H1 (cell line): ENCODE data around the gene AP2A1. TPM values are rescaled to one million over a fixed set of nuclear protein-coding genes. Genes with fewer than 3 reads are reported as not detected.

Experiments
- CTCF ChIA-PET: fragments of 300-600 bp; sonication (Branson Sonifier 250); formaldehyde crosslinking; loops from one replicate; lab custom pipeline; 2021; ENCODE audit not compliant: partially characterized antibody; lab: Charles Lee
- POLR2A ChIA-PET: fragments of 300-600 bp; sonication (Branson Sonifier 250); formaldehyde crosslinking; loops from one replicate; lab custom pipeline; 2021; ENCODE audit warnings: inconsistent platforms; ENCODE audit not compliant: partially characterized antibody; lab: Charles Lee
- DNase-seq, 2 experiments: peaks; one replicate each; pipeline versions ENCODE4 v3.0.0 to v3.0.0-alpha.2; 2010 to 2022; ENCODE audit warnings: low spot score in 2 of 2, low read depth in 1 of 2, mixed read lengths in 1 of 2
- FAIRE-seq: peaks from 2 replicates; lab custom pipeline; 2011; peaks lifted over from hg19 to GRCh38; lab: Jason Lieb, UNC
- H2AFZ ChIP-seq: 2 replicates; pipeline ENCODE4 v1.8.1; 2012; ENCODE audit warnings: low read length, inconsistent platforms
- H2AK5ac ChIP-seq: 2 replicates; pipeline ENCODE4 v1.6.1; 2013; ENCODE audit warnings: low read depth, low read length
- H2BK120ac ChIP-seq: replicated peaks from 2 replicates; pipeline ENCODE3; 2013; ENCODE audit warnings: low read depth, low read length, inconsistent platforms
- H2BK12ac ChIP-seq: 2 replicates; pipeline ENCODE4 v1.6.1; 2013; ENCODE audit warnings: low read depth, low read length
- H2BK15ac ChIP-seq: 2 replicates; pipeline ENCODE4 v1.6.1; 2013; ENCODE audit warnings: low read length
- H2BK20ac ChIP-seq: 2 replicates; pipeline ENCODE4 v1.6.1; 2013; ENCODE audit warnings: low read length
- H2BK5ac ChIP-seq: 2 replicates; pipeline ENCODE4 v1.6.1; 2013; ENCODE audit warnings: low read depth, low read length
- H3K14ac ChIP-seq: 2 replicates; pipeline ENCODE4 v1.6.1; 2013; ENCODE audit warnings: inconsistent platforms; ENCODE audit not compliant: insufficient read length
- H3K18ac ChIP-seq: 2 replicates; pipeline ENCODE4 v1.6.1; 2013; ENCODE audit warnings: low read length; ENCODE audit errors: extremely low read depth
- H3K23ac ChIP-seq: 2 replicates; pipeline ENCODE4 v1.6.1; 2013; ENCODE audit warnings: inconsistent platforms; ENCODE audit not compliant: insufficient read length
- H3K23me2 ChIP-seq: 2 replicates; pipeline ENCODE4 v1.6.1; 2013; ENCODE audit warnings: low read depth, low read length
- H3K27ac ChIP-seq: 2 replicates; pipeline ENCODE4 v1.6.1; 2011; ENCODE audit warnings: low read depth, low read length, inconsistent platforms
- H3K27me3 ChIP-seq, 4 experiments: replicated peaks in 1 of 4; 1 replicate in 1 of 4; 2 replicates in 3 of 4; pipeline versions ENCODE4 v1.6.1 to v1.8.1; 2011 to 2013; ENCODE audit warnings: low read length in 3 of 4, mild to moderate bottlenecking in 3 of 4, inconsistent platforms in 2 of 4, mixed read lengths in 2 of 4, moderate library complexity in 1 of 4; ENCODE audit not compliant: control insufficient read depth in 3 of 4, insufficient read depth in 3 of 4; ENCODE audit errors: extremely low read depth in 1 of 4
- H3K36me3 ChIP-seq, 4 experiments: 2 replicates each; pipeline versions ENCODE4 v1.6.1 to v1.8.1; 2011 to 2013; ENCODE audit warnings: mild to moderate bottlenecking in 4 of 4, low read length in 3 of 4, moderate library complexity in 2 of 4, control low read depth in 1 of 4, inconsistent platforms in 1 of 4; ENCODE audit not compliant: insufficient read depth in 4 of 4, control insufficient read depth in 2 of 4
- H3K4ac ChIP-seq: replicated peaks from 2 replicates; pipeline ENCODE3; 2013; ENCODE audit warnings: low read length, low read depth, mixed read lengths, inconsistent platforms; ENCODE audit not compliant: insufficient read length
- H3K4me1 ChIP-seq, 4 experiments: replicated peaks in 1 of 4; 1 replicate in 1 of 4; 2 replicates in 3 of 4; pipeline versions ENCODE4 v1.6.1 to v1.8.1; 2011 to 2013; ENCODE audit warnings: low read length in 3 of 4, inconsistent platforms in 2 of 4, mixed read lengths in 1 of 4; ENCODE audit not compliant: insufficient read depth in 4 of 4, control insufficient read depth in 3 of 4
- H3K4me2 ChIP-seq, 2 experiments: 2 replicates each; pipeline versions ENCODE4 v1.6.1 to v1.8.1; 2011 to 2013; ENCODE audit warnings: low read depth in 2 of 2, low read length in 2 of 2, control low read depth in 1 of 2, inconsistent platforms in 1 of 2, mild to moderate bottlenecking in 1 of 2; ENCODE audit not compliant: insufficient read depth in 1 of 2
- H3K4me3 ChIP-seq, 4 experiments: fragments of 200-600, 300-600 bp in 1 of 4; sonication (generic), shearing (Covaris generic), sonication (Bioruptor Twin) in 1 of 4; 2 replicates each; pipeline versions ENCODE4 v1.5.1 to v1.8.1; 2011 to 2016; ENCODE audit warnings: low read length in 4 of 4, low read depth in 3 of 4, control low read depth in 2 of 4, inconsistent platforms in 2 of 4, mild to moderate bottlenecking in 2 of 4, mixed read lengths in 1 of 4, moderate library complexity in 1 of 4; ENCODE audit not compliant: insufficient read depth in 2 of 4; ENCODE audit errors: extremely low read depth in 1 of 4
- H3K56ac ChIP-seq: replicated peaks from 2 replicates; pipeline ENCODE3; 2013; ENCODE audit warnings: low read depth, mild to moderate bottlenecking, mixed read lengths, low read length, inconsistent platforms; ENCODE audit not compliant: insufficient read length
- H3K79me1 ChIP-seq: 2 replicates; pipeline ENCODE4 v1.6.1; 2013; ENCODE audit warnings: low read depth, low read length, control low read depth
- H3K79me2 ChIP-seq, 2 experiments: 2 replicates each; pipeline versions ENCODE4 v1.6.1 to v1.8.1; 2012 to 2013; ENCODE audit warnings: low read length in 2 of 2, mild to moderate bottlenecking in 2 of 2, inconsistent platforms in 1 of 2; ENCODE audit not compliant: insufficient read depth in 2 of 2, control insufficient read depth in 1 of 2
- H3K9ac ChIP-seq, 4 experiments: replicated peaks in 1 of 4; 1 replicate in 1 of 4; 2 replicates in 3 of 4; pipeline versions ENCODE4 v1.6.1 to v1.8.1; 2011 to 2013; ENCODE audit warnings: low read depth in 3 of 4, low read length in 3 of 4, control low read depth in 2 of 4, mild to moderate bottlenecking in 2 of 4, moderate library complexity in 2 of 4, inconsistent platforms in 1 of 4; ENCODE audit errors: extremely low read depth in 1 of 4
- H3K9me3 ChIP-seq, 2 experiments: 2 replicates each; pipeline versions ENCODE4 v1.6.1 to v1.8.1; 2012 to 2013; ENCODE audit warnings: mild to moderate bottlenecking in 2 of 2, moderate library complexity in 2 of 2, control low read depth in 1 of 2, inconsistent platforms in 1 of 2, low read depth in 1 of 2, low read length in 1 of 2, mixed read lengths in 1 of 2; ENCODE audit not compliant: insufficient read depth in 2 of 2
- H4K20me1 ChIP-seq, 2 experiments: replicated peaks in 1 of 2; 2 replicates each; pipeline versions ENCODE3 to v1.8.1; 2011 to 2013; ENCODE audit warnings: inconsistent platforms in 2 of 2, low read length in 2 of 2, mild to moderate bottlenecking in 1 of 2; ENCODE audit not compliant: insufficient read depth in 2 of 2, control insufficient read depth in 1 of 2
- H4K5ac ChIP-seq: 2 replicates; pipeline ENCODE4 v1.6.1; 2013; ENCODE audit warnings: low read length, low read depth, mixed read lengths, inconsistent platforms; ENCODE audit not compliant: insufficient read length
- H4K8ac ChIP-seq: 2 replicates; pipeline ENCODE4 v1.8.0; 2013; ENCODE audit warnings: mild to moderate bottlenecking, moderate library complexity, low read length, inconsistent platforms; ENCODE audit not compliant: insufficient read depth; ENCODE audit errors: extremely low read depth
- H4K91ac ChIP-seq: replicated peaks from 2 replicates; pipeline ENCODE3; 2013; ENCODE audit warnings: low read length, mixed read lengths, inconsistent platforms; ENCODE audit not compliant: insufficient read length
- BRCA1 ChIP-seq: IDR thresholded peaks from 2 replicates; pipeline ENCODE4 v1.6.1; 2012; ENCODE audit warnings: low read depth, low read length, improper control_type of control experiment
- CBX5 ChIP-seq: fragments of 300-800, 300-1000 bp; sonication (generic); IDR thresholded peaks from 2 replicates; pipeline ENCODE4 v1.7.1; 2016; ENCODE audit warnings: antibody characterized with exemption, low read length, low read depth
- HDAC2 ChIP-seq, 2 experiments: fragments of 300-600 bp in 1 of 2; sonication (generic) in 1 of 2; IDR thresholded peaks; 2 replicates each; pipeline ENCODE4 v1.6.1; 2011 to 2012; ENCODE audit warnings: low read depth in 2 of 2, low read length in 2 of 2, mild to moderate bottlenecking in 2 of 2, moderate library complexity in 2 of 2, borderline replicate concordance in 1 of 2, inconsistent platforms in 1 of 2
- KDM1A ChIP-seq: fragments of 200-600, 300-600 bp; sonication (generic); IDR thresholded peaks from 2 replicates; pipeline ENCODE4 v1.7.1; 2016; ENCODE audit warnings: mild to moderate bottlenecking, low read length, borderline replicate concordance
- RAD21 ChIP-seq, 2 experiments: IDR thresholded peaks in 1 of 2; conservative IDR thresholded peaks in 1 of 2; 2 replicates each; pipeline ENCODE4 v1.6.1; 2011; ENCODE audit warnings: low read depth in 2 of 2, low read length in 2 of 2, improper control_type of control experiment in 1 of 2, inconsistent platforms in 1 of 2, mild to moderate bottlenecking in 1 of 2, moderate library complexity in 1 of 2
- SIX5 ChIP-seq: IDR thresholded peaks from 2 replicates; pipeline ENCODE4 v1.6.1; 2011; ENCODE audit warnings: mild to moderate bottlenecking, low read depth, low read length
- WGBS, 2 experiments: shearing (Covaris generic) in 1 of 2; methylation state at CpG; one replicate each; pipeline versions ENCODE4 v1.1.6 to v1.1.7; 2013 to 2015; ENCODE audit warnings: low lambda C conversion rate in 2 of 2, mixed read lengths in 2 of 2, inconsistent platforms in 1 of 2, low coverage in 1 of 2, missing lambda C conversion rate in 1 of 2; ENCODE audit not compliant: insufficient replicate concordance in 2 of 2, insufficient coverage in 1 of 2, insufficient read length in 1 of 2; ENCODE audit errors: extremely low coverage in 1 of 2, missing lambda C conversion rate in 1 of 2; 5-methylcytosine and 5-hydroxymethylcytosine counted together
- polyA plus RNA-seq, 7 experiments: library from polyadenylated mRNA; depleted of rRNA in 3 of 7; stranded (reverse) in 5 of 7; unstranded in 2 of 7; fragments of >200 nt in 5 of 7; fragments of 200-250 nt in 2 of 7; gene quantifications; 1 replicate in 5 of 7; 2 replicates in 1 of 7; 4 replicates in 1 of 7; pipeline versions ENCODE4 v1.2.1 to v1.2.3, GENCODE V29; 2011 to 2013; ENCODE audit warnings: missing spikeins in 2 of 7, mixed read lengths in 2 of 7
- total RNA-seq: library from RNA; stranded (reverse); fragmentation: NEBNext Ultra II Directional; extraction: Animal tissue kit (Norgen Biotek cat#: 25700); gene quantifications from 2 replicates; pipeline ENCODE4 v1.2.1, GENCODE V29; 2021
- TF ChIP-seq, protein P1 (sequence below): IDR thresholded peaks from 2 replicates; pipeline ENCODE4 v1.6.1; 2012; ENCODE audit warnings: inconsistent platforms

Gene AP2A1
- total and polyA plus RNA-seq, 2 of the 8 experiments (the other 6 are each of a cell fraction or from before 2014, with no cell fraction given) = 105 to 106 TPM

DNA sequence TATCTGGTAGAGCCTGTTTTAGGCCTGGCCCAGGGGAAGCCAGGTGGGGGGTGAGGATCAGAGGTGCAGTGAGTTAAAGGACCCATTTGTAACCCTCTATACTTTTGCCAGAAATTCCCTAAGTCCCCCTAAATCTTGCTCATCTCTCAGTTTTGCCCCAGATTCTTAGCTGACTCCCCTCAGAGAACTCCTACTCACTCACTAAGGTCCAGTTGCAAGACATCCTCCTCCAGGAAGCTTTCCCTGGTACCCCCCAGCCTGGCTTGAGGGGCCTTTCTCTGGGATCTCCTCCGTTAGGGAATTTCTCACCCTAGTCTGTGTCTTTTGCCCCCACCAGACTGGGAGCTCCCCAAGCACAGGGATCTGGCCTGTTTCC lies 5.6 kb upstream of the AP2A1 start:
- no peak overlapping the region for H3K27ac ChIP-seq
- no peak for TF ChIP-seq KDM1A
- no peak for TF ChIP-seq CBX5
- TF ChIP-seq, protein P1, sequence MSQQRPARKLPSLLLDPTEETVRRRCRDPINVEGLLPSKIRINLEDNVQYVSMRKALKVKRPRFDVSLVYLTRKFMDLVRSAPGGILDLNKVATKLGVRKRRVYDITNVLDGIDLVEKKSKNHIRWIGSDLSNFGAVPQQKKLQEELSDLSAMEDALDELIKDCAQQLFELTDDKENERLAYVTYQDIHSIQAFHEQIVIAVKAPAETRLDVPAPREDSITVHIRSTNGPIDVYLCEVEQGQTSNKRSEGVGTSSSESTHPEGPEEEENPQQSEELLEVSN = no peak
- no peak for TF ChIP-seq HDAC2 (IDR thresholded peaks at IDR 0.05; ENCODE audit: borderline replicate concordance in 1 of 2, low read depth in 2 of 2, low read length in 2 of 2)
- TF ChIP-seq BRCA1 = no peak
- no peak for TF ChIP-seq SIX5
- no peak for TF ChIP-seq RAD21 (IDR thresholded peaks at IDR 0.05 in 1 of 2, conservative IDR thresholded peaks at IDR 0.05 in 1 of 2; ENCODE audit: low read depth in 2 of 2, low read length in 2 of 2)
- no peaks in the 10 kb centered on the region for H4K20me1 ChIP-seq
- H3K4me1 ChIP-seq = peaks cover 0 to 6% (median 3%) of the 10 kb centered on the region in 4 experiments; a peak in 3 of 7 replicates
- no peak overlapping the region for H2BK5ac ChIP-seq
- no peak overlapping the region for H3K23ac ChIP-seq
- ChIA-PET POLR2A (interaction anchor here (0.5 to 1.2 kb wide), 3 partner anchors 12 to 71 kb away, joined by 3 to 4 read pairs (median 4); partner anchors contain the start of gene ADM5), CTCF (interaction anchor here (1.1 to 4.4 kb wide), 3 partner anchors 11 to 77 kb away, joined by 3 to 27 read pairs (median 3); no protein-coding TSS in a partner anchor)
- 80% methylated on average over 1 of the region's 1 CpG; no CpG with 5 or more reads in 1 of the 2 experiments for WGBS, 2 experiments
- H2BK15ac ChIP-seq = no peak overlapping the region
- H3K9me3 ChIP-seq = peaks cover 0 to under 1% of the 10 kb centered on the region in 2 experiments; a peak in 1 of 4 replicates
- no peak overlapping the region for H4K91ac ChIP-seq
- no peak overlapping the region for H3K56ac ChIP-seq
- H3K4me2 ChIP-seq = no peak overlapping the region
- no peaks in the 10 kb centered on the region for H3K79me1 ChIP-seq
- H2BK120ac ChIP-seq = no peak overlapping the region
- no peaks in the 10 kb centered on the region for H3K36me3 ChIP-seq
- H3K4ac ChIP-seq = no peak overlapping the region
- no peaks in the 10 kb centered on the region for H3K27me3 ChIP-seq
- no peak overlapping the region for H2BK20ac ChIP-seq
- H3K9ac ChIP-seq = no peak overlapping the region
- no peak for FAIRE-seq
- DNase-seq = no peak
- no peak overlapping the region for H2BK12ac ChIP-seq
- H2AFZ ChIP-seq = no peak overlapping the region
- no peak overlapping the region for H2AK5ac ChIP-seq
- H3K18ac ChIP-seq = no peak overlapping the region
- H3K23me2 ChIP-seq = peaks cover 7% of the 10 kb centered on the region
- no peak overlapping the region for H3K4me3 ChIP-seq
- H4K5ac ChIP-seq = no peak overlapping the region
- no peaks in the 10 kb centered on the region for H3K79me2 ChIP-seq
- H3K14ac ChIP-seq = no peak overlapping the region
- H4K8ac ChIP-seq = no peak overlapping the region
